T-cell (primary cell): ENCODE measurements around the gene BCDIN3D. TPM values are rescaled to one million over a fixed set of nuclear protein-coding genes. Genes with fewer than 3 reads are reported as not detected.

Experiments used
- ATAC-seq, 4 experiments: fragments of 200-7000 bp in 3 of 4; fragments of 150-1000 bp in 1 of 4; cut with Tn5 transposase; replicated peaks in 1 of 4; 1 replicate in 3 of 4; 2 replicates in 1 of 4; pipeline ENCODE4 v1.10.0; 2021; ENCODE audit warnings: moderate library complexity in 3 of 4, mild to moderate bottlenecking in 2 of 4, moderate number of reproducible peaks in 1 of 4
- CTCF ChIA-PET, 2 donors: fragments of 300-600 bp; sonication (Branson Sonifier 250); formaldehyde crosslinking; loops; one replicate each; lab custom pipeline; 2022; ENCODE audit warnings: antibody characterized with exemption in 2 of 2; lab: Charles Lee
- POLR2A ChIA-PET, 2 donors: fragments of 300-600 bp; sonication (Branson Sonifier 250); formaldehyde crosslinking; loops; one replicate each; lab custom pipeline; 2022; ENCODE audit warnings: antibody characterized with exemption in 2 of 2; lab: Charles Lee
- DNase-seq, 35 experiments: peaks; one replicate each; pipeline versions ENCODE4 v3.0.0 to v3.0.0-alpha.2; 2013 to 2023
- H3K27ac ChIP-seq: one replicate; pipeline ENCODE4 v1.5.1; 2013; ENCODE audit warnings: low read length
- H3K27me3 ChIP-seq, 2 experiments: replicated peaks in 1 of 2; 1 replicate in 1 of 2; 2 replicates in 1 of 2; pipeline versions ENCODE4 v1.6.1 to v1.7.0; 2013; ENCODE audit warnings: low read length in 1 of 2, mixed read lengths in 1 of 2; ENCODE audit not compliant: control insufficient read depth in 2 of 2, insufficient read depth in 2 of 2; ENCODE audit errors: extremely low read depth in 1 of 2
- H3K36me3 ChIP-seq, 2 donors: 1 replicate in 1 of 2; 2 replicates in 1 of 2; pipeline versions ENCODE4 v1.6.1 to v1.7.0; 2013; ENCODE audit warnings: low read length in 1 of 2; ENCODE audit not compliant: control insufficient read depth in 2 of 2, insufficient read depth in 1 of 2; ENCODE audit errors: extremely low read depth in 1 of 2
- H3K4me1 ChIP-seq, 2 experiments: 1 replicate in 1 of 2; 2 replicates in 1 of 2; pipeline versions ENCODE4 v1.6.1 to v1.7.0; 2013; ENCODE audit warnings: low read length in 2 of 2, mixed read lengths in 1 of 2; ENCODE audit not compliant: insufficient read depth in 2 of 2, control insufficient read depth in 1 of 2; ENCODE audit errors: extremely low read depth in 1 of 2
- H3K4me3 ChIP-seq, 2 donors: 1 replicate in 1 of 2; 2 replicates in 1 of 2; pipeline versions ENCODE4 v1.5.1 to v1.7.0; 2013; ENCODE audit warnings: mild to moderate bottlenecking in 2 of 2, low read length in 1 of 2, moderate library complexity in 1 of 2; ENCODE audit not compliant: control insufficient read depth in 1 of 2; ENCODE audit errors: extremely low read depth in 1 of 2
- H3K9me3 ChIP-seq: 2 replicates; pipeline ENCODE4 v1.7.0; 2013
- H3K27ac Mint-ChIP-seq, 2 donors: one replicate each; pipeline ENCODE4 v1.8.0; 2020 to 2021; ENCODE audit warnings: mild to moderate bottlenecking in 2 of 2, mixed read lengths in 2 of 2
- H3K27me3 Mint-ChIP-seq, 2 donors: one replicate each; pipeline ENCODE4 v1.8.0; 2021 to 2022; ENCODE audit warnings: mixed read lengths in 2 of 2
- H3K36me3 Mint-ChIP-seq: one replicate; pipeline ENCODE4 v1.8.0; 2021; ENCODE audit warnings: mixed read lengths
- H3K4me1 Mint-ChIP-seq, 3 donors: one replicate each; pipeline ENCODE4 v1.8.0; 2020 to 2022; ENCODE audit warnings: mixed read lengths in 3 of 3, mild to moderate bottlenecking in 1 of 3
- H3K4me3 Mint-ChIP-seq, 3 donors: one replicate each; pipeline ENCODE4 v1.8.0; 2020 to 2022; ENCODE audit warnings: mild to moderate bottlenecking in 3 of 3, mixed read lengths in 3 of 3, moderate library complexity in 3 of 3
- H3K9me3 Mint-ChIP-seq, 3 donors: one replicate each; pipeline ENCODE4 v1.8.0; 2020 to 2022; ENCODE audit warnings: mixed read lengths in 3 of 3
- WGBS: methylation state at CpG from one replicate; pipeline ENCODE4 v1.1.5; 2013; ENCODE audit warnings: missing lambda C conversion rate; ENCODE audit not compliant: insufficient coverage; 5-methylcytosine and 5-hydroxymethylcytosine counted together
- total RNA-seq, 35 experiments: library from RNA in 6 of 35; stranded (reverse) in 6 of 35; fragments of 120-200 nt in 1 of 35; gene quantifications; one replicate each; pipeline versions ENCODE4 v1.2.1 to v1.2.4 and lab custom pipeline; 2013 to 2026

BCDIN3D gene
- total RNA-seq, 5 donors from 2014 or later (not counting 1 experiment from before 2014, with no cell fraction given), result 4.7 to 12.8 (median 12.3) TPM

DNA sequence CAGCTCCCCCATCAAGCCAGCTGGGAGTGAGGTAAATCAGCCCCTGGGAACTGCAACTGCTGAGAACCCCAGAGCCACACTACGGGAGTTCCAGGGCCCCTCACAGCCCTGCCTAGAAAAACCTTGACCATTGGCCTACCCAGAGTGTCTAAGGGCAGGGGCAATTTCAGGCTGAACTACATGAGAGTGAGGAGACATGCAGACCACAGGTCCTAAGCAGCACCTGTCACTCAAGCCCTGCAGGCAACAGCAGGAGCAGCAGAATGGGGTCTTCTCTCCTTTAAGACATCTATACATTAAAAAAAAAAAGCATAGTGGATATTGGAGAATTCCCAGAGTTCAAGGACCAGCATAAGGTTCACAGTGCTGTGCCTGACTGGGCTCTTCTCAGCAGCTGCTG lies 19.6 kb downstream of the BCDIN3D start:
- CTCF ChIA-PET, result interaction anchor here in 1 of 2 donors (0.5 kb wide), 1 partner anchor 944 kb away, joined by 3 read pairs; no protein-coding TSS in a partner anchor
- no peak overlapping the region for H3K4me3 Mint-ChIP-seq
- peaks cover 8% of the 10 kb centered on the region for H3K36me3 Mint-ChIP-seq
- Histone ChIP-seq H3K36me3 (no peaks in the 10 kb centered on the region), H3K4me1 (peaks cover 9 to 38% of the 10 kb centered on the region in 2 experiments), H3K27ac (no peak overlapping the region), H3K27me3 (no peaks in the 10 kb centered on the region), H3K9me3 (no peaks in the 10 kb centered on the region), H3K4me3 (no peak overlapping the region)
- H3K9me3 Mint-ChIP-seq, result no peaks in the 10 kb centered on the region
- 67% methylated on average over 1 of the region's 1 CpG for WGBS
- H3K27ac Mint-ChIP-seq, result peak overlapping the region in 1 of 2 donors; percentile 22
- H3K27me3 Mint-ChIP-seq, result no peaks in the 10 kb centered on the region
- H3K4me1 Mint-ChIP-seq, result peaks cover 38 to 49% (median 48%) of the 10 kb centered on the region in 3 donors
- POLR2A ChIA-PET, result no interaction called here
- no peak for ATAC-seq
- no peak for DNase-seq

DNA sequence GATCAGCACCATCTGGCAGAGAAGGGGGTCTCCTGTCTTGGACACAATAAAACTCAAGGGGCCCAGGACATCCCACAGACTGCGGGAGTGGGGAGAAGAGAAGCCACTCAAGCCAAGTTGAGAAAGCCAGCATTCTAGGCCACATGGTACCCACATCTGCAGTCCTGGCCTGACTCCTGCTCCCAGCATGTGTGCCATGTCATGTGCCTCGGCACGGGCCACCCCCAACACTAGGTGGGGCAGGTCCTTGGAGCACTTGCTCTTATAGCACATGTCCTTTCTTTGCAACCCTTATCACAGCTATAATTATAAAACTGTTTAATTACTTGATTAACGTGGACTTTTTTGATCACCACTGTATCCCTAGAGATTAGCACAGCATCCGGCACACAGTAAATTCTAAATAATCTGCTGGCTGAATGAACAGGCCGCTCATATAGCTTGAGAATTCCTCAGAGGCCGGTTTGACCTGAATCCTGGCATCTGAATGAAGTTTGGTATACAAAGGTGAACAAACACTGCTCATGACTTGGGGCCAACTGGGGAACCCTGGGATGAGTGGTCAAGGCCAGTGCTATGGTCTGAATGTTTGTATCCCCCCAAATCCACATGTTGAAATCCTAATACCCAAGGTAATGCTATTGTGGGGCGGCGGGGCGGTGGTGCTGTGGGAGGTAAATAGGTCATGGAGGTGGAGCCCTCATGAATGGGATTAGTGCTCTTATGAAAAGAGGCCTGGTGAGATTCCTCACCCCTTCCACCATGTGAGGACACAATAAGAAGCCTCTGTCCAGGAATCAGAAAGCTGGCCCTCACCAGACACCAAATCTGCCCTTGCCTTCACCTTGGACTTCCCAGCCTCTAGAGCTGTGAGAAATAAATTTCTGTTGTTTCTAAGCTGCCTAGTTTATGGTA lies 21.3 kb downstream of the BCDIN3D start:
- Histone ChIP-seq H3K4me1 (peaks cover 9 to 26% of the 10 kb centered on the region in 2 experiments), H3K27ac (no peak overlapping the region), H3K27me3 (no peaks in the 10 kb centered on the region), H3K36me3 (no peaks in the 10 kb centered on the region), H3K4me3 (peak overlapping the region in 1 of 2 donors; percentile 17), H3K9me3 (no peaks in the 10 kb centered on the region)
- Mint-ChIP-seq H3K27ac (peak overlapping the region in 1 of 2 donors; percentile 68), H3K36me3 (peaks cover 11% of the 10 kb centered on the region), H3K27me3 (no peaks in the 10 kb centered on the region), H3K9me3 (no peaks in the 10 kb centered on the region), H3K4me1 (peaks cover 32 to 42% (median 39%) of the 10 kb centered on the region in 3 donors), H3K4me3 (peak overlapping the region in 1 of 3 donors; percentile 51)
- ATAC-seq, result peak in 1 of 4 experiments; percentile 7
- ChIA-PET CTCF (interaction anchor here in 1 of 2 donors (0.6 kb wide), 1 partner anchor 249 kb away, joined by 7 read pairs; no protein-coding TSS in a partner anchor), POLR2A (interaction anchor here in 1 of 2 donors (0.5 to 1.1 kb wide), 2 partner anchors 22 to 255 kb away, joined by 3 read pairs; no protein-coding TSS in a partner anchor)
- DNase-seq, result no peak
- WGBS, result 87% methylated on average over 5 of the region's 10 CpGs

DNA sequence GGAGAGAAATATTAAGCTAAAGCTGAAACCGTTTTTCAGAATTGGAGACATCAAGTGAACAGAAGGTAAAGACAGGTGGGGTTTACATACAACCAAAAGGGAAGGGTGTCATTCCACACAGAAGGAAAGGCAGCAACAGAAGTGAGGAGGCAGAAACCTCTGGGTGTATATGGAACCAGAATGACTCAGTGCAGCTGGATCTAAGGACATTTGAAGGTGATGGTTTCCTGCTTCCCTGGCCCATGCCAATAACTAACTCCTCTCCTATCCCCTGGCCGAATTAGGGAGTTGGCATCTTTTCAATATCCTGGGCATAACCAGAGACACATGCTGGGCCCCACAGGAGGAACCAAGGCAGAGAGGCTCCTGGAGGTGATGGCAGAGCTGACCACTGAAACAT lies 23.1 kb downstream of the BCDIN3D start:
- H3K36me3 ChIP-seq, result peaks cover 0 to 5% of the 10 kb centered on the region in 2 donors
- peaks cover 9 to 20% of the 10 kb centered on the region in 2 experiments for H3K4me1 ChIP-seq
- Mint-ChIP-seq H3K36me3 (peaks cover 18% of the 10 kb centered on the region), H3K4me3 (no peak overlapping the region), H3K27me3 (no peaks in the 10 kb centered on the region), H3K4me1 (peaks cover 31 to 33% (median 31%) of the 10 kb centered on the region in 3 donors), H3K9me3 (no peaks in the 10 kb centered on the region), H3K27ac (peak overlapping the region in 1 of 2 donors; percentile 35)
- no peak overlapping the region for H3K27ac ChIP-seq
- DNase-seq (no peak), ATAC-seq (no peak)
- no peak overlapping the region for H3K4me3 ChIP-seq
- ChIA-PET POLR2A (interaction anchor here (0.5 to 0.7 kb wide), 3 partner anchors 8 to 136 kb away, joined by 3 to 6 read pairs (median 6); partner anchors contain the start of gene NCKAP5L (in 1 of the 2)), CTCF (interaction anchor here (0.6 to 1.4 kb wide), 5 partner anchors 8 to 893 kb away, joined by 3 read pairs; no protein-coding TSS in a partner anchor)
- no peaks in the 10 kb centered on the region for H3K27me3 ChIP-seq
- WGBS, result 100% methylated on average over 1 of the region's 2 CpGs
- H3K9me3 ChIP-seq, result no peaks in the 10 kb centered on the region

DNA sequence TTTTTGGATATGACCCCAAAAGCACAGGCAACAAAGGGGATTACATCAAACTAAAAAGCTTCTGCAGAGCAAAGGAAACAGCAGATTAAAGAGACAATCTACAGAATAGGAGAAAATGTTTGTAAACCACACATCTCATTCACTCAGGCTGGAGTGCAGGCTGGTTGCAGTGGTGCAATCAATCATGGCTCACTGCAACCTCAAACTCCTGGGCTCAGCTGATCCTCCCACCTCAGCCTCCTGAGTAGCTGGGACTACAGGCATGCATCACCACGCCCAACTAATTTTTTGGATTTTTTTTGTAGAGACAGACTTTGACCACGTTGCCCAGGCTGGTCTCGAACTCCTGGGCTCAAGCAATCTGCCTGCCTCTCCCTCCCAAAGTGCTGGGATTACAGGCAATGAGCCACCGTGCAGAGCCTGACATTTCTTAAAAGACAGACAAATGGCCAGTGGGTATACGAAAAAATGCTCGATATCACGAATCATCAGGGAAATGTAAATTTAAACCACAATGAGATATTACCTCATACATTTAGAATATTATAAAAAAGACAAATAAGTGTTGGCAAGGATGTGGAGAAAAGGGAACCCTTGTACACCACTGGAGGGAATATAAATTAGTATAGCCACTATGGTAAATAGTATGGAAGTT lies 24.5 kb downstream of the BCDIN3D start:
- Histone ChIP-seq H3K27ac (no peak overlapping the region), H3K27me3 (no peaks in the 10 kb centered on the region), H3K9me3 (no peaks in the 10 kb centered on the region), H3K4me3 (no peak overlapping the region), H3K4me1 (peaks cover 9 to 20% of the 10 kb centered on the region in 2 experiments), H3K36me3 (peaks cover 0 to 5% of the 10 kb centered on the region in 2 donors)
- ATAC-seq (no peak), DNase-seq (no peak)
- WGBS, result 55% methylated on average over 3 of the region's 7 CpGs
- Mint-ChIP-seq H3K27me3 (no peaks in the 10 kb centered on the region), H3K4me1 (peaks cover 29 to 31% (median 30%) of the 10 kb centered on the region in 3 donors), H3K27ac (no peak overlapping the region), H3K36me3 (peaks cover 22% of the 10 kb centered on the region), H3K4me3 (no peak overlapping the region), H3K9me3 (no peaks in the 10 kb centered on the region)
- POLR2A ChIA-PET, result interaction anchor here in 1 of 2 donors (0.7 kb wide), 1 partner anchor 453 kb away, joined by 5 read pairs; no protein-coding TSS in a partner anchor
- CTCF ChIA-PET, result interaction anchor here in 1 of 2 donors (0.7 kb wide), 1 partner anchor 34 kb away, joined by 3 read pairs; no protein-coding TSS in a partner anchor

- H3K4me3 Mint-ChIP-seq, result no peak overlapping the region
- H3K9me3 Mint-ChIP-seq, result no peaks in the 10 kb centered on the region
- H3K27ac Mint-ChIP-seq, result no peak overlapping the region
- WGBS, result no CpG with 5 or more reads among the region's 1 CpG
- CTCF ChIA-PET, result no interaction called here
- POLR2A ChIA-PET, result no interaction called here
- Histone ChIP-seq H3K27ac (no peak overlapping the region), H3K4me1 (no peaks in the 10 kb centered on the region), H3K9me3 (no peaks in the 10 kb centered on the region), H3K36me3 (peaks cover 3 to 5% of the 10 kb centered on the region in 2 donors), H3K4me3 (no peak overlapping the region), H3K27me3 (no peaks in the 10 kb centered on the region)
- ATAC-seq (no peak), DNase-seq (no peak)
- H3K36me3 Mint-ChIP-seq, result peaks cover 14% of the 10 kb centered on the region
- no peaks in the 10 kb centered on the region for H3K27me3 Mint-ChIP-seq
- H3K4me1 Mint-ChIP-seq, result peaks cover 7 to 15% (median 8%) of the 10 kb centered on the region in 3 donors
These were observed 29.8 kb downstream of the BCDIN3D start for GRCh38 chr12:49813131-49813530.

DNA sequence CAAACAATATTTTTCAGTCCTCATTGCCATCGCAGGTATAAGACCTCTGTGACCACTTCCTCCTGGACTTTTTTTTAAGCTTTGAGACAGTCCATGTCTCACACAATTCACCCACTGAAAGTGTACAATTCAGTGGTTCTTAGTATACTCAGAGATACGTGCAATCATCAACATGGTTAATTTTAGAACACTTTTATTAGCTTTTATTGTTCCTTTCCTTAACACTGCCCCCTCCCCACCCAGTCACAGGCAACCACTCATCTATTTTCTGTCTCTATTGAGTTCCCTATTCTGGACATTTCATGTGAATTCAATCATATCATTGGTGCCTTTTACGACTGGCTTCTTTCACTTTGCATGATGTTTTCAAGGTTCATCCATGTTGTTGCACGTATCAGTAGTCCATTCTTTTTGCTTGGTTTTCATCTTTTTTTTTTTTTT lies 30.9 kb downstream of the BCDIN3D start:
- Mint-ChIP-seq H3K36me3 (peaks cover 14% of the 10 kb centered on the region), H3K27ac (no peak overlapping the region), H3K9me3 (no peaks in the 10 kb centered on the region), H3K4me1 (peaks cover 4 to 15% (median 6%) of the 10 kb centered on the region in 3 donors), H3K27me3 (no peaks in the 10 kb centered on the region), H3K4me3 (no peak overlapping the region)
- H3K36me3 ChIP-seq, result peaks cover 3 to 5% of the 10 kb centered on the region in 2 donors
- POLR2A ChIA-PET, result no interaction called here
- DNase-seq (no peak), ATAC-seq (no peak)
- no peak overlapping the region for H3K4me3 ChIP-seq
- no peaks in the 10 kb centered on the region for H3K9me3 ChIP-seq
- CTCF ChIA-PET, result interaction anchor here (0.5 to 0.8 kb wide), 3 partner anchors 8 to 255 kb away, joined by 3 to 6 read pairs (median 4); partner anchors contain the start of gene FAIM2 (in 1 of the 2)
- no peaks in the 10 kb centered on the region for H3K4me1 ChIP-seq
- no peak overlapping the region for H3K27ac ChIP-seq
- 72% methylated on average over 3 of the region's 4 CpGs for WGBS
- H3K27me3 ChIP-seq, result no peaks in the 10 kb centered on the region
